GM12892 (cell line): ENCODE results near the gene SYNGR2.

Source experiments
- POLR2A ChIP-seq: IDR thresholded peaks from 2 replicates; pipeline ENCODE4 v1.6.1; 2011; ENCODE audit warnings: low read depth, low read length, control low read depth
- POLR2AphosphoS5 ChIP-seq: IDR thresholded peaks from 2 replicates; pipeline ENCODE4 v1.6.1; 2011; ENCODE audit warnings: low read depth, low read length, control low read depth
- TAF1 ChIP-seq: IDR thresholded peaks from 2 replicates; pipeline ENCODE4 v1.6.1; 2011; ENCODE audit warnings: low read depth, mild to moderate bottlenecking, control low read depth, low read length, borderline replicate concordance

GRCh38 chr17:78168242-78168902 lies at the start of gene SYNGR2:
- peak; percentile 79; the same call in 1 of the 2 replicates for TF ChIP-seq POLR2A
- peak; percentile 52; the same call in 1 of the 2 replicates for TF ChIP-seq POLR2AphosphoS5
- TF ChIP-seq TAF1: peak; percentile 64; the same call in 1 of the 2 replicates
